Right atrium auricular region (tissue), 2 donors: ENCODE measurements around the gene TSTD1. TPM values are rescaled to one million over a fixed set of nuclear protein-coding genes. Genes with fewer than 3 reads are reported as not detected.
A peak's percentile ranks its signal among the peaks of the same experiment; 100 is the strongest.

ENCODE experiments used
- DNase-seq: peaks from one replicate; pipeline ENCODE4 v3.0.0-alpha.2; 2019; ENCODE audit warnings: low spot score
- H3K27ac ChIP-seq, 2 donors: fragments of 200-600 bp; sonication (generic); 1 replicate in 1 of 2; 2 replicates in 1 of 2; pipeline ENCODE4 v1.5.1; 2016 to 2019
- H3K27me3 ChIP-seq, 2 donors: fragments of 200-600 bp; sonication (generic); one replicate each; pipeline versions ENCODE4 v1.5.1 to v1.6.0; 2017 to 2019
- H3K36me3 ChIP-seq: fragments of 200-600 bp; sonication (generic); one replicate; pipeline ENCODE4 v1.5.1; 2016
- H3K4me1 ChIP-seq, 2 donors: fragments of 200-600 bp; sonication (generic); one replicate each; pipeline versions ENCODE4 v1.5.1 to v1.6.0; 2017 to 2019
- H3K4me3 ChIP-seq, 2 donors: fragments of 200-600 bp; sonication (generic); 1 replicate in 1 of 2; 2 replicates in 1 of 2; pipeline ENCODE4 v1.5.1; 2017 to 2019; ENCODE audit warnings: mild to moderate bottlenecking in 1 of 2, moderate library complexity in 1 of 2
- H3K9me3 ChIP-seq, 2 donors: fragments of 200-600 bp; sonication (generic); one replicate each; pipeline ENCODE4 v1.5.1; 2019
- CTCF ChIP-seq, 2 donors: fragments of 200-600 bp; sonication (generic); IDR thresholded peaks; one replicate each; pipeline ENCODE4 v1.5.1; 2019; ENCODE audit warnings: antibody characterized with exemption in 2 of 2
- total RNA-seq, 2 donors: library from RNA; depleted of rRNA; stranded (reverse); fragments of >200 nt; gene quantifications; one replicate each; pipeline ENCODE4 v1.1.0, GENCODE V29; 2016

Gene TSTD1
- total RNA-seq, 2 donors from 2014 or later = 95.0 to 118 TPM

GRCh38 chr1:161082996-161083747 lies 44.4 kb upstream of the TSTD1 start:
- Histone ChIP-seq H3K27ac (peak overlapping the region; percentile 37 to 39), H3K4me1 (no peaks in the 10 kb centered on the region), H3K27me3 (no peaks in the 10 kb centered on the region), H3K4me3 (no peak overlapping the region), H3K9me3 (no peaks in the 10 kb centered on the region), H3K36me3 (no peaks in the 10 kb centered on the region)
- DNase-seq = peak; percentile 95
- no peak for TF ChIP-seq CTCF (IDR thresholded peaks at IDR 0.05)

GRCh38 chr1:161082483-161082882 lies 43.7 kb upstream of the TSTD1 start:
- Histone ChIP-seq H3K4me3 (no peak overlapping the region), H3K27ac (peak overlapping the region in 1 of 2 donors; percentile 37), H3K9me3 (no peaks in the 10 kb centered on the region), H3K27me3 (no peaks in the 10 kb centered on the region), H3K36me3 (no peaks in the 10 kb centered on the region), H3K4me1 (no peaks in the 10 kb centered on the region)
- no peak for TF ChIP-seq CTCF (IDR thresholded peaks at IDR 0.05)
- no peak for DNase-seq

- Histone ChIP-seq H3K4me3 (no peak overlapping the region), H3K36me3 (no peaks in the 10 kb centered on the region), H3K4me1 (no peaks in the 10 kb centered on the region), H3K27me3 (no peaks in the 10 kb centered on the region), H3K27ac (no peak overlapping the region), H3K9me3 (no peaks in the 10 kb centered on the region)
- TF ChIP-seq CTCF (IDR thresholded peaks at IDR 0.05) = no peak
- DNase-seq = no peak
Measured at GRCh38 chr1:161081519-161081918, 42.8 kb upstream of the TSTD1 start.

- H3K36me3 ChIP-seq = no peaks in the 10 kb centered on the region
- H3K4me1 ChIP-seq = no peaks in the 10 kb centered on the region
- H3K27me3 ChIP-seq = no peaks in the 10 kb centered on the region
- no peak for DNase-seq
- no peak overlapping the region for H3K4me3 ChIP-seq
- H3K9me3 ChIP-seq = no peaks in the 10 kb centered on the region
- H3K27ac ChIP-seq = no peak overlapping the region
- no peak for TF ChIP-seq CTCF (IDR thresholded peaks at IDR 0.05)
Measured at GRCh38 chr1:161080441-161081405, 42.0 kb upstream of the TSTD1 start.

GRCh38 chr1:161079436-161080110 lies 40.8 kb upstream of the TSTD1 start:
- H3K9me3 ChIP-seq = no peaks in the 10 kb centered on the region
- no peak for TF ChIP-seq CTCF (IDR thresholded peaks at IDR 0.05)
- no peak for DNase-seq
- H3K27ac ChIP-seq = no peak overlapping the region
- no peaks in the 10 kb centered on the region for H3K36me3 ChIP-seq
- H3K27me3 ChIP-seq = no peaks in the 10 kb centered on the region
- H3K4me1 ChIP-seq = no peaks in the 10 kb centered on the region
- no peak overlapping the region for H3K4me3 ChIP-seq
